Left hindlimb (tissue), 1 donor: ENCODE results near the gene CASKIN2.
"Not testable (repeated sequence)": the region's sequence is repeated elsewhere in the genome, so short reads cannot be mapped to it uniquely, and the experiment has no call there.

Experiments used
- DNase-seq: peaks from one replicate; pipeline ENCODE4 v3.0.0-alpha.2; 2018

Gene CASKIN2

DNA sequence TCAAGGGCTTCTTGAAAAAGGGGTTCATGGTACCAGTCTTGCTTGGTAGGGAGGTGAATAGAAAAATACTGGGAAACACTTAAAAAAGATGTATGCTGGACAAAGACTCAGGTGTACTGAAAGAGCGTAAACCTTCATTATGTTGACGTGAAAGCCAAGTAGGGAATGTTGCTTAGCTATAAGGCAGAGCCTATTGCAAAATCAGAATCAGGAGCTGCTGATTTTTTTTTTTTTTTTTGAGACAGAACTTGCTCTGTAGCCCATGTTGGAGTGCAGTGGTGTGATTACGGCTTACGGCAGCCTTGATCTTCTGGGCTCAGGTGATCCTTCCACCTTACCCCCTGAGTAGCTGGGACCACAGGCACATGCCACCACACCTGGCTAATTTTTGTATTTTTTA, 55.0 kb downstream of the CASKIN2 start:
- DNase-seq: no peak

DNA sequence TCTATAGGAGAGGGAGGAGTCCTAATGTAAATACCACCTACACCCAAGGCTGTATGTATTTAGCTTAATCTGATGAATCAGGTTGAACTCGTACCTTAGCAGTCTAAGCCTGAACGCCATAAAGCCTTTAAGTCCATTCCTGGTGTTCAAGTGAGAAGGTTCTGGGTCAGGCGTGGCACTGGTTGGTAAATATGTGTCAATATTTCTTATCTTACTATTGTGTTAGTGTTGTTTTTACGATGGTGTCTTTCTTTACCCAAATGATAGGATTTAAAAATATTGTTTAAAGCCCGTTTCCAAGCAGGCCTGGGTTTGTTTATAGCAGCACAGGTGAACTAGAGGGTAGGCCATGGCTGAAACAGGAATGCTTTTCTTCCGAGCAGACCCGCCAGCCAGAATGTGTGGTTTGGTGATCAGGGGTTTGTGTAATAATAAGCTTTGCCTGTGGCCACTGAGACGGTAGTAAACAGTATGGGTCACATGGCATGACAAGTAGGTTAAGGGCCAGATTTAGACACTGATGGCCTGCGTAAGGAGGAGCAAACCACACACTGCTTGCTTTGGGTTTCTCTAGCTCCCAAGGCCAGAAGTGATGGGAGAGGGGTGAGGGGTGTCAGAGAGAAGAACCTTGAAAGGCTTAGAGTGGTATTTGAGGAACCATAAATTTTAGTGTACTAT, 55.6 kb downstream of the CASKIN2 start:
- DNase-seq: peak; percentile 69

GRCh38 chr17:75459246-75459589, 56.1 kb downstream of the CASKIN2 start:
- DNase-seq: no peak

GRCh38 chr17:75457047-75457654, 58.2 kb downstream of the CASKIN2 start:
- peak; percentile 77 for DNase-seq

- DNase-seq: peak; percentile 97
These were observed 58.8 kb downstream of the CASKIN2 start, which contains the start of gene TMEM94 for GRCh38 chr17:75456417-75457046. Gene TMEM94, plus strand, starts transcription at chr17:75456635. Its CDS starts 15,271 bp downstream, at chr17:75471906.

- no peak for DNase-seq
These were observed 59.3 kb downstream of the CASKIN2 start for GRCh38 chr17:75456039-75456416.

- not testable (repeated sequence) for DNase-seq
These were observed 60.7 kb downstream of the CASKIN2 start for GRCh38 chr17:75454672-75455071.

DNA sequence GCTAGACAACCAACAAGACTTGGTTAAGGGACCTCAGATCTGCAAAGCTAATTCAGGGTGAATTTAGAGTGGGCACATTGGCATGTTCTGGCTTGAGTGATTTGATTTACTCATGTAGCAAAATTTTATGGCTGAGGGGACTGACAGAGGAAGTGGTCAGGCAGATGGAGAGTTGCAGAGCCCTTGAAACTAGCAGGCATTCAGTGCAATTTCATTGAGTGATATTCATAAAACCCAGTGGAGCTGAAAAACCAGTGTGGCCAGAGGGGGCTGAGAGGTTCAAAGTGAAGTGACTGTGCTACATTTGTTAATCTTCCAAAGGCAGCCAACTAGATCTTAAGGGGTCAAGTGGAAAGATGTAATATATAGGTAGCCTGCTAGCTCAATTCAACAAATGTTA, 61.1 kb downstream of the CASKIN2 start:
- no peak for DNase-seq

DNA sequence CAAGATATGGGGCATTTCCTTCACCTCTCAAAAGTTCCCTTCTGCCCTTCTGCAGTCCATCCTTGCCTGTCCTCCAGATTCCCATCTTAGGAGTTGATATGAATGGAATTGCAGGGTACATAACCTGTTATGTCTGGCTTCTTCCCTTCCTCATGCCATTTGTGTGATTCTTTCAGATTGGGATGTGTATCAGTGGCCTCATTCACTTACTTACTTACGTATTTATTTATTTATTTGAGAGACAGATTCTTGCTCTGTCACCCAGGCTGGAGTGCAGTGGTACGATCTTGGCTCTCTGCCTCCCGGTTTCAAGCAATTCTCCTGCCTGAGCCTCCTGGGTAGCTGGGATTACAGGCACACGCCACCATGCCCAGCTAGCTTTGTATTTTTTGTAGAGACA, 65.1 kb downstream of the CASKIN2 start:
- no peak for DNase-seq
